WTC11 (cell line): ENCODE data around the gene AKAP1.

Experiments
- JUN ChIP-seq: sonication (generic); formaldehyde crosslinking; IDR thresholded peaks from 2 replicates; pipeline ENCODE4 v1.8.0; 2023; ENCODE audit warnings: mild to moderate bottlenecking, missing genetic modification reagents
- NR2C2 ChIP-seq: sonication (generic); formaldehyde crosslinking; IDR thresholded peaks from 2 replicates; pipeline ENCODE4 v1.8.0; 2022; ENCODE audit warnings: mild to moderate bottlenecking, missing genetic modification reagents
- RORB ChIP-seq: fragments of 250-450 bp; sonication (Bioruptor Pico); IDR thresholded peaks from 2 replicates; pipeline ENCODE4 v1.9.0; 2021; ENCODE audit warnings: mild to moderate bottlenecking
- SP1 ChIP-seq: sonication (generic); formaldehyde crosslinking; conservative IDR thresholded peaks from 2 replicates; pipeline ENCODE4 v1.8.1; 2022; ENCODE audit warnings: missing genetic modification reagents
- ZNF423 ChIP-seq: fragments of 250-450 bp; sonication (Bioruptor Pico); IDR thresholded peaks from 2 replicates; pipeline ENCODE4 v2.1.2; 2022; ENCODE audit warnings: mild to moderate bottlenecking, moderate library complexity
- TF ChIP-seq, protein P1 (sequence below): sonication (generic); formaldehyde crosslinking; IDR thresholded peaks from 2 replicates; pipeline ENCODE4 v1.8.1; 2022; ENCODE audit warnings: low read depth, missing genetic modification reagents, borderline replicate concordance
- TF ChIP-seq, protein P2 (sequence below): fragments of 200-600 bp; IDR thresholded peaks from 2 replicates; pipeline ENCODE4 v1.8.0; 2022; ENCODE audit warnings: antibody characterized with exemption
- TF ChIP-seq, protein P3 (sequence below): sonication (generic); formaldehyde crosslinking; IDR thresholded peaks from 2 replicates; pipeline ENCODE4 v1.8.0; 2022; ENCODE audit warnings: mild to moderate bottlenecking, missing genetic modification reagents
- TF ChIP-seq, protein P4 (sequence below): sonication (generic); formaldehyde crosslinking; IDR thresholded peaks from 2 replicates; pipeline ENCODE4 v1.8.0; 2022; ENCODE audit warnings: missing genetic modification reagents

DNA sequence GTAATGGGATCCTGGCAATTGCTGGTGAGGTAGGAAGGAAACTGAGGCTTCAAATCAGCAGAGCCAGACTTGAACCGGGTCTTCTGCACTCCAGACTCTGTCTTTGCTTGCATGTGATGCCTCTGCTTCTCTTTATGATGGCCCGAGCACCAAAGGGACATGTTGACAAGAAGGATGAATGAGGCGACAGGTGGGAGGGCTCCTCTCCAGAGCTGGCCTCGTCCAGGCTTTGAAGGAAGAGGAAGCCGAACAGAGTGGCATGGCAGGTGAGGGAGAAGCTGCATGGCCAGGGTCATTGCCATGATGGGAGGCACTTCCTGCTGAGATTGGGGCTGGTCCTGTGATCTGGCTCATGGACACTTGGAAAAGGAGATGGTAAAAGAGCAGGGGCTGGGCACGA, 40.8 kb downstream of the AKAP1 start:
- TF ChIP-seq, protein P1, sequence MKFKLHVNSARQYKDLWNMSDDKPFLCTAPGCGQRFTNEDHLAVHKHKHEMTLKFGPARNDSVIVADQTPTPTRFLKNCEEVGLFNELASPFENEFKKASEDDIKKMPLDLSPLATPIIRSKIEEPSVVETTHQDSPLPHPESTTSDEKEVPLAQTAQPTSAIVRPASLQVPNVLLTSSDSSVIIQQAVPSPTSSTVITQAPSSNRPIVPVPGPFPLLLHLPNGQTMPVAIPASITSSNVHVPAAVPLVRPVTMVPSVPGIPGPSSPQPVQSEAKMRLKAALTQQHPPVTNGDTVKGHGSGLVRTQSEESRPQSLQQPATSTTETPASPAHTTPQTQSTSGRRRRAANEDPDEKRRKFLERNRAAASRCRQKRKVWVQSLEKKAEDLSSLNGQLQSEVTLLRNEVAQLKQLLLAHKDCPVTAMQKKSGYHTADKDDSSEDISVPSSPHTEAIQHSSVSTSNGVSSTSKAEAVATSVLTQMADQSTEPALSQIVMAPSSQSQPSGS (CRISPR knock-in tag), result no peak
- TF ChIP-seq ZNF423, result no peak
- TF ChIP-seq, protein P2, sequence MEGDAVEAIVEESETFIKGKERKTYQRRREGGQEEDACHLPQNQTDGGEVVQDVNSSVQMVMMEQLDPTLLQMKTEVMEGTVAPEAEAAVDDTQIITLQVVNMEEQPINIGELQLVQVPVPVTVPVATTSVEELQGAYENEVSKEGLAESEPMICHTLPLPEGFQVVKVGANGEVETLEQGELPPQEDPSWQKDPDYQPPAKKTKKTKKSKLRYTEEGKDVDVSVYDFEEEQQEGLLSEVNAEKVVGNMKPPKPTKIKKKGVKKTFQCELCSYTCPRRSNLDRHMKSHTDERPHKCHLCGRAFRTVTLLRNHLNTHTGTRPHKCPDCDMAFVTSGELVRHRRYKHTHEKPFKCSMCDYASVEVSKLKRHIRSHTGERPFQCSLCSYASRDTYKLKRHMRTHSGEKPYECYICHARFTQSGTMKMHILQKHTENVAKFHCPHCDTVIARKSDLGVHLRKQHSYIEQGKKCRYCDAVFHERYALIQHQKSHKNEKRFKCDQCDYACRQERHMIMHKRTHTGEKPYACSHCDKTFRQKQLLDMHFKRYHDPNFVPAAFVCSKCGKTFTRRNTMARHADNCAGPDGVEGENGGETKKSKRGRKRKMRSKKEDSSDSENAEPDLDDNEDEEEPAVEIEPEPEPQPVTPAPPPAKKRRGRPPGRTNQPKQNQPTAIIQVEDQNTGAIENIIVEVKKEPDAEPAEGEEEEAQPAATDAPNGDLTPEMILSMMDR, result no peak
- no peak for TF ChIP-seq NR2C2 (CRISPR knock-in tag)
- TF ChIP-seq, protein P3, sequence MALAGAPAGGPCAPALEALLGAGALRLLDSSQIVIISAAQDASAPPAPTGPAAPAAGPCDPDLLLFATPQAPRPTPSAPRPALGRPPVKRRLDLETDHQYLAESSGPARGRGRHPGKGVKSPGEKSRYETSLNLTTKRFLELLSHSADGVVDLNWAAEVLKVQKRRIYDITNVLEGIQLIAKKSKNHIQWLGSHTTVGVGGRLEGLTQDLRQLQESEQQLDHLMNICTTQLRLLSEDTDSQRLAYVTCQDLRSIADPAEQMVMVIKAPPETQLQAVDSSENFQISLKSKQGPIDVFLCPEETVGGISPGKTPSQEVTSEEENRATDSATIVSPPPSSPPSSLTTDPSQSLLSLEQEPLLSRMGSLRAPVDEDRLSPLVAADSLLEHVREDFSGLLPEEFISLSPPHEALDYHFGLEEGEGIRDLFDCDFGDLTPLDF (CRISPR knock-in tag), result no peak
- no peak for TF ChIP-seq JUN (CRISPR knock-in tag)
- TF ChIP-seq SP1 (CRISPR knock-in tag), result no peak
- TF ChIP-seq, protein P4, sequence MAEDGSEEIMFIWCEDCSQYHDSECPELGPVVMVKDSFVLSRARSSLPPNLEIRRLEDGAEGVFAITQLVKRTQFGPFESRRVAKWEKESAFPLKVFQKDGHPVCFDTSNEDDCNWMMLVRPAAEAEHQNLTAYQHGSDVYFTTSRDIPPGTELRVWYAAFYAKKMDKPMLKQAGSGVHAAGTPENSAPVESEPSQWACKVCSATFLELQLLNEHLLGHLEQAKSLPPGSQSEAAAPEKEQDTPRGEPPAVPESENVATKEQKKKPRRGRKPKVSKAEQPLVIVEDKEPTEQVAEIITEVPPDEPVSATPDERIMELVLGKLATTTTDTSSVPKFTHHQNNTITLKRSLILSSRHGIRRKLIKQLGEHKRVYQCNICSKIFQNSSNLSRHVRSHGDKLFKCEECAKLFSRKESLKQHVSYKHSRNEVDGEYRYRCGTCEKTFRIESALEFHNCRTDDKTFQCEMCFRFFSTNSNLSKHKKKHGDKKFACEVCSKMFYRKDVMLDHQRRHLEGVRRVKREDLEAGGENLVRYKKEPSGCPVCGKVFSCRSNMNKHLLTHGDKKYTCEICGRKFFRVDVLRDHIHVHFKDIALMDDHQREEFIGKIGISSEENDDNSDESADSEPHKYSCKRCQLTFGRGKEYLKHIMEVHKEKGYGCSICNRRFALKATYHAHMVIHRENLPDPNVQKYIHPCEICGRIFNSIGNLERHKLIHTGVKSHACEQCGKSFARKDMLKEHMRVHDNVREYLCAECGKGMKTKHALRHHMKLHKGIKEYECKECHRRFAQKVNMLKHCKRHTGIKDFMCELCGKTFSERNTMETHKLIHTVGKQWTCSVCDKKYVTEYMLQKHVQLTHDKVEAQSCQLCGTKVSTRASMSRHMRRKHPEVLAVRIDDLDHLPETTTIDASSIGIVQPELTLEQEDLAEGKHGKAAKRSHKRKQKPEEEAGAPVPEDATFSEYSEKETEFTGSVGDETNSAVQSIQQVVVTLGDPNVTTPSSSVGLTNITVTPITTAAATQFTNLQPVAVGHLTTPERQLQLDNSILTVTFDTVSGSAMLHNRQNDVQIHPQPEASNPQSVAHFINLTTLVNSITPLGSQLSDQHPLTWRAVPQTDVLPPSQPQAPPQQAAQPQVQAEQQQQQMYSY (CRISPR knock-in tag), result no peak
- TF ChIP-seq RORB (CRISPR knock-in tag), result no peak
